ENCODE data around the gene CAPN14.

CAPN14 gene

GRCh38 chr2:31217465-31218200, at the start of gene CAPN14:
CAPN14 (minus strand) TSS chr2:31217515; CDS start chr2:31205447, 12,068 bp downstream.
- in situ Hi-C loops (cut with HindIII; ENCODE audit: low sequenced_read_pairs), result loop anchor here (5.0 kb wide), 1 partner anchor 65 kb away; no protein-coding TSS in a partner anchor

GRCh38 chr2:31266804-31267203, 49.5 kb upstream of the CAPN14 start:
- in situ Hi-C loops (cut with HindIII; ENCODE audit: low sequenced_read_pairs), result no loop called here

- in situ Hi-C loops (cut with HindIII; ENCODE audit: low sequenced_read_pairs), result no loop called here
Measured at GRCh38 chr2:31265234-31265633, 47.9 kb upstream of the CAPN14 start.

- in situ Hi-C loops (cut with HindIII; ENCODE audit: low sequenced_read_pairs), result no loop called here
Measured at GRCh38 chr2:31263636-31264190, 46.4 kb upstream of the CAPN14 start.

- in situ Hi-C loops (cut with HindIII; ENCODE audit: low sequenced_read_pairs), result no loop called here
Measured at GRCh38 chr2:31260870-31261269, 43.6 kb upstream of the CAPN14 start.

- in situ Hi-C loops (cut with HindIII; ENCODE audit: low sequenced_read_pairs), result no loop called here
Measured at GRCh38 chr2:31259075-31259474, 41.8 kb upstream of the CAPN14 start.

- in situ Hi-C loops (cut with HindIII; ENCODE audit: low sequenced_read_pairs), result no loop called here
Measured at GRCh38 chr2:31258351-31258750, 41.0 kb upstream of the CAPN14 start.

- in situ Hi-C loops (cut with HindIII; ENCODE audit: low sequenced_read_pairs), result no loop called here
Measured at GRCh38 chr2:31256611-31257382, 39.5 kb upstream of the CAPN14 start.

- in situ Hi-C loops (cut with HindIII; ENCODE audit: low sequenced_read_pairs), result no loop called here
Measured at GRCh38 chr2:31255911-31256571, 38.7 kb upstream of the CAPN14 start.

GRCh38 chr2:31254237-31255203, 37.2 kb upstream of the CAPN14 start:
- in situ Hi-C loops (cut with HindIII; ENCODE audit: low sequenced_read_pairs), result no loop called here

- in situ Hi-C loops (cut with HindIII; ENCODE audit: low sequenced_read_pairs), result no loop called here
Measured at GRCh38 chr2:31253356-31254131, 36.2 kb upstream of the CAPN14 start.

- in situ Hi-C loops (cut with HindIII; ENCODE audit: low sequenced_read_pairs), result no loop called here
Measured at GRCh38 chr2:31251851-31252250, 34.5 kb upstream of the CAPN14 start.

- in situ Hi-C loops (cut with HindIII; ENCODE audit: low sequenced_read_pairs), result no loop called here
Measured at GRCh38 chr2:31251018-31251417, 33.7 kb upstream of the CAPN14 start.

- in situ Hi-C loops (cut with HindIII; ENCODE audit: low sequenced_read_pairs), result no loop called here
Measured at GRCh38 chr2:31249009-31249690, 31.8 kb upstream of the CAPN14 start.

GRCh38 chr2:31248139-31248538, 30.8 kb upstream of the CAPN14 start:
- in situ Hi-C loops (cut with HindIII; ENCODE audit: low sequenced_read_pairs), result no loop called here

- in situ Hi-C loops (cut with HindIII; ENCODE audit: low sequenced_read_pairs), result no loop called here
Measured at GRCh38 chr2:31247711-31248110, 30.4 kb upstream of the CAPN14 start.

GRCh38 chr2:31246184-31246852, 29.0 kb upstream of the CAPN14 start:
- in situ Hi-C loops (cut with HindIII; ENCODE audit: low sequenced_read_pairs), result no loop called here

- in situ Hi-C loops (cut with HindIII; ENCODE audit: low sequenced_read_pairs), result no loop called here
Measured at GRCh38 chr2:31244101-31244500, 26.8 kb upstream of the CAPN14 start.
